ENCODE results near the gene KYAT1. TPM values are rescaled to one million over a fixed set of nuclear protein-coding genes. Genes with fewer than 3 reads are reported as not detected.
A peak's percentile ranks its signal among the peaks of the same experiment; 100 is the strongest.

Gene KYAT1
- 1 to 10 TPM; 6.2 to 7.4 TPM for total RNA-seq
- 1 to 10 TPM; 6.2 to 9.6 (median 7.3) TPM for polyA plus RNA-seq (ENCODE audit: insufficient read length in 6 of 6)
- long read RNA-seq, donor 1 = 0 reads
- long read RNA-seq, donor 2 = 0 reads
- long read RNA-seq, donor 3, partial matches to known transcripts = 0 of 2 reads
- long read RNA-seq, donor 3, other reads (novel, unspliced or antisense) = 0 of 2 reads
- long read RNA-seq, donor 4, partial matches to known transcripts = 0 of 4 reads
- long read RNA-seq, donor 4, other reads (novel, unspliced or antisense) = 4 of 4 reads
- long read RNA-seq, donor 5, partial matches to known transcripts = 33 of 33 reads
- long read RNA-seq, donor 5, other reads (novel, unspliced or antisense) = 0 of 33 reads
- long read RNA-seq, donor 6, partial matches to known transcripts = 29 of 29 reads
- long read RNA-seq, donor 6, other reads (novel, unspliced or antisense) = 0 of 29 reads
- long read RNA-seq, donor 7 = 0 reads
- long read RNA-seq, donor 8, partial matches to known transcripts = 0 of 1 reads
- long read RNA-seq, donor 8, other reads (novel, unspliced or antisense) = 0 of 1 reads
- long read RNA-seq, donor 9 = 0 reads
- long read RNA-seq, donor 10, transcript KYAT1-201 (13 exons, 1,903 nt) = major isoform, 5 of 12 reads
- long read RNA-seq, donor 10, partial matches to known transcripts = 0 of 12 reads
- long read RNA-seq, donor 10, other reads (novel, unspliced or antisense) = 7 of 12 reads
- long read RNA-seq, donor 11, partial matches to known transcripts = 193 of 197 reads
- long read RNA-seq, donor 11, other reads (novel, unspliced or antisense) = 0 of 197 reads
- long read RNA-seq, donor 12, partial matches to known transcripts = 48 of 49 reads
- long read RNA-seq, donor 12, other reads (novel, unspliced or antisense) = 0 of 49 reads

- intact Hi-C loops (cut with DNase I) = no loop called here
These were observed at the start of gene KYAT1, which contains the start of gene LRRC8A for GRCh38 chr9:128881884-128882676. TSS of gene KYAT1 (minus strand) at chr9:128881950. CDS start at chr9:128845405, 36,545 bp downstream. TSS of gene LRRC8A (plus strand) at chr9:128882133. CDS start at chr9:128907165, 25,032 bp downstream.

GRCh38 chr9:128929560-128929959 lies 47.8 kb upstream of the KYAT1 start:
- DNase-seq (no peak), ATAC-seq (no peak)
- Histone ChIP-seq H3K9me3 (no peaks in the 10 kb centered on the region), H3K27ac (no peak overlapping the region), H3K36me3 (peaks cover 0 to 6% of the 10 kb centered on the region in 2 donors), H3K4me1 (peaks cover 0 to 7% of the 10 kb centered on the region in 2 donors), H3K27me3 (no peaks in the 10 kb centered on the region), H3K4me3 (no peak overlapping the region)
- no peak for TF ChIP-seq CTCF (IDR thresholded peaks at IDR 0.05)
- intact Hi-C loops (cut with DNase I) = loop anchor here in 1 of 2 donors (5.0 kb wide), 1 partner anchor 62 kb away; no protein-coding TSS in a partner anchor

More at GRCh38 chr9:128881884-128882676, at the start of gene KYAT1, which contains the start of gene LRRC8A:
- H3K9me3 ChIP-seq = no peaks in the 10 kb centered on the region
- peaks cover 12 to 55% of the 10 kb centered on the region in 2 donors for H3K4me1 ChIP-seq
- DNase-seq = peak; percentile 97 to 100 (median 98)
- H3K27me3 ChIP-seq = no peaks in the 10 kb centered on the region
- TF ChIP-seq CTCF (IDR thresholded peaks at IDR 0.05) = peak in 1 of 2 donors; percentile 18
- H3K4me3 ChIP-seq = peak within 1 kb of the TSS; percentile 93 to 94
- peak; percentile 96 for ATAC-seq
- H3K27ac ChIP-seq = peak within 1 kb of the TSS; percentile 90 to 93
- peaks cover 0 to 31% of the 10 kb centered on the region in 2 donors for H3K36me3 ChIP-seq

GRCh38 chr9:128928624-128929023 lies 46.9 kb upstream of the KYAT1 start:
- Histone ChIP-seq H3K27me3 (no peaks in the 10 kb centered on the region), H3K4me3 (no peak overlapping the region), H3K9me3 (no peaks in the 10 kb centered on the region), H3K4me1 (peaks cover 0 to 7% of the 10 kb centered on the region in 2 donors), H3K36me3 (peaks cover 0 to under 1% of the 10 kb centered on the region in 2 donors), H3K27ac (no peak overlapping the region)
- DNase-seq = no peak
- TF ChIP-seq CTCF (IDR thresholded peaks at IDR 0.05) = no peak
- intact Hi-C loops (cut with DNase I) = loop anchor here in 1 of 2 donors (5.0 kb wide), 1 partner anchor 61 kb away; no protein-coding TSS in a partner anchor
- ATAC-seq = no peak

GRCh38 chr9:128927731-128928411 lies 46.1 kb upstream of the KYAT1 start:
- TF ChIP-seq CTCF (IDR thresholded peaks at IDR 0.05) = peak; percentile 73 to 76
- no peak overlapping the region for H3K27ac ChIP-seq
- no peaks in the 10 kb centered on the region for H3K36me3 ChIP-seq
- intact Hi-C loops (cut with DNase I) = loop anchor here in 1 of 2 donors (5.0 kb wide), 1 partner anchor 61 kb away; no protein-coding TSS in a partner anchor
- DNase-seq (peak in 2 of 4 donors; percentile 30 to 56), ATAC-seq (peak; percentile 95)
- H3K4me1 ChIP-seq = peaks cover 0 to 9% of the 10 kb centered on the region in 2 donors
- no peaks in the 10 kb centered on the region for H3K9me3 ChIP-seq
- no peak overlapping the region for H3K4me3 ChIP-seq
- no peaks in the 10 kb centered on the region for H3K27me3 ChIP-seq
